Measurements from ENCODE around the gene GPS2.

GPS2 gene

GRCh38 chr17:7317161-7317803 is 2.1 kb upstream of the GPS2 start:
- no peak for DNase-seq (ENCODE audit: low read depth)

- no peak for DNase-seq (ENCODE audit: low read depth)
Observed at GRCh38 chr17:7315570-7316235, 543 bp upstream of the GPS2 start.

- no peak for DNase-seq (ENCODE audit: low read depth)
Observed at GRCh38 chr17:7313890-7314718, 1.1 kb downstream of the GPS2 start.

- DNase-seq (ENCODE audit: low read depth): no peak
Observed at GRCh38 chr17:7313088-7313889, 1.9 kb downstream of the GPS2 start.

GRCh38 chr17:7312432-7313087 is 2.6 kb downstream of the GPS2 start:
- DNase-seq (ENCODE audit: low read depth): no peak

- no peak for DNase-seq (ENCODE audit: low read depth)
Observed at GRCh38 chr17:7311110-7311705, 4.0 kb downstream of the GPS2 start.

- DNase-seq (ENCODE audit: low read depth): no peak
Observed at GRCh38 chr17:7309628-7310027, 5.5 kb downstream of the GPS2 start.

- peak; percentile 45 for DNase-seq (ENCODE audit: low read depth)
Observed at GRCh38 chr17:7308625-7309433, 6.3 kb downstream of the GPS2 start.

GRCh38 chr17:7307686-7308624 is 7.2 kb downstream of the GPS2 start:
- DNase-seq (ENCODE audit: low read depth): no peak

GRCh38 chr17:7306911-7307685 is 8.1 kb downstream of the GPS2 start, which contains the start of gene EIF5A:
TSS of gene EIF5A (plus strand) at chr17:7307628. CDS start at chr17:7309636, 2,008 bp downstream.
- DNase-seq (ENCODE audit: low read depth): peak; percentile 100

- no peak for DNase-seq (ENCODE audit: low read depth)
Observed at GRCh38 chr17:7304179-7304578, 11.0 kb downstream of the GPS2 start.

GRCh38 chr17:7296189-7296861 is 18.8 kb downstream of the GPS2 start:
- no peak for DNase-seq (ENCODE audit: low read depth)

- no peak for DNase-seq (ENCODE audit: low read depth)
Observed at GRCh38 chr17:7295230-7296180, 19.7 kb downstream of the GPS2 start.

- no peak for DNase-seq (ENCODE audit: low read depth)
Observed at GRCh38 chr17:7294614-7295153, 20.5 kb downstream of the GPS2 start, which contains the start of gene YBX2. TSS of gene YBX2 (minus strand) at chr17:7294639. CDS start at chr17:7294500, 139 bp downstream.

GRCh38 chr17:7293816-7294613 is 21.1 kb downstream of the GPS2 start:
- no peak for DNase-seq (ENCODE audit: low read depth)
